OCI-M1 (cell line): ENCODE measurements around the gene PMEPA1.

Source experiments
- DNase-seq: peaks from one replicate; lab custom pipeline; 2025; lab: John Stamatoyannopoulos, UW

The PMEPA1 gene

GRCh38 chr20:57736738-57737347 lies 27.0 kb upstream of the PMEPA1 start:
- DNase-seq = no peak

GRCh38 chr20:57735831-57736737 lies 26.3 kb upstream of the PMEPA1 start:
- no peak for DNase-seq

- DNase-seq = no peak
These were observed 24.9 kb upstream of the PMEPA1 start for GRCh38 chr20:57734754-57735153.

GRCh38 chr20:57732226-57732625 lies 22.4 kb upstream of the PMEPA1 start:
- DNase-seq = no peak

- no peak for DNase-seq
These were observed 18.9 kb upstream of the PMEPA1 start for GRCh38 chr20:57728762-57729161.

GRCh38 chr20:57727863-57728262 lies 18.0 kb upstream of the PMEPA1 start:
- no peak for DNase-seq

- DNase-seq = no peak
These were observed 15.8 kb upstream of the PMEPA1 start for GRCh38 chr20:57725636-57726035.

- DNase-seq = no peak
These were observed 15.0 kb upstream of the PMEPA1 start for GRCh38 chr20:57724610-57725405.

GRCh38 chr20:57723816-57724215 lies 14.0 kb upstream of the PMEPA1 start:
- DNase-seq = no peak

GRCh38 chr20:57719951-57720350 lies 10.1 kb upstream of the PMEPA1 start:
- DNase-seq = no peak

GRCh38 chr20:57718490-57719009 lies 8.7 kb upstream of the PMEPA1 start:
- peak; percentile 67 for DNase-seq

GRCh38 chr20:57717797-57718196 lies 8.0 kb upstream of the PMEPA1 start:
- no peak for DNase-seq

GRCh38 chr20:57716901-57717300 lies 7.1 kb upstream of the PMEPA1 start:
- DNase-seq = no peak

GRCh38 chr20:57716202-57716601 lies 6.4 kb upstream of the PMEPA1 start:
- no peak for DNase-seq

GRCh38 chr20:57715268-57715904 lies 5.6 kb upstream of the PMEPA1 start:
- DNase-seq = no peak

- DNase-seq = no peak
These were observed 4.8 kb upstream of the PMEPA1 start for GRCh38 chr20:57714409-57715267.

GRCh38 chr20:57713951-57714350 lies 4.1 kb upstream of the PMEPA1 start:
- no peak for DNase-seq

GRCh38 chr20:57713505-57713903 lies 3.7 kb upstream of the PMEPA1 start:
- DNase-seq = no peak

GRCh38 chr20:57712851-57713504 lies 3.2 kb upstream of the PMEPA1 start:
- no peak for DNase-seq

GRCh38 chr20:57712341-57712740 lies 2.5 kb upstream of the PMEPA1 start:
- DNase-seq = no peak
